Astrocyte (in vitro differentiated cells and primary cell): ENCODE results near the gene AGAP5.

ENCODE experiments used
- EZH2 ChIP-seq: IDR thresholded peaks from 2 replicates; pipeline ENCODE4 v1.6.1; 2012; ENCODE audit warnings: mild to moderate bottlenecking, low read length, inconsistent platforms; ENCODE audit not compliant: insufficient read depth
- TF ChIP-seq, protein P1 (sequence below): IDR thresholded peaks from 2 replicates; pipeline ENCODE4 v1.5.1; 2011; ENCODE audit warnings: low read depth, mild to moderate bottlenecking, inconsistent platforms, low read length, moderate library complexity; ENCODE audit not compliant: insufficient read depth

DNA sequence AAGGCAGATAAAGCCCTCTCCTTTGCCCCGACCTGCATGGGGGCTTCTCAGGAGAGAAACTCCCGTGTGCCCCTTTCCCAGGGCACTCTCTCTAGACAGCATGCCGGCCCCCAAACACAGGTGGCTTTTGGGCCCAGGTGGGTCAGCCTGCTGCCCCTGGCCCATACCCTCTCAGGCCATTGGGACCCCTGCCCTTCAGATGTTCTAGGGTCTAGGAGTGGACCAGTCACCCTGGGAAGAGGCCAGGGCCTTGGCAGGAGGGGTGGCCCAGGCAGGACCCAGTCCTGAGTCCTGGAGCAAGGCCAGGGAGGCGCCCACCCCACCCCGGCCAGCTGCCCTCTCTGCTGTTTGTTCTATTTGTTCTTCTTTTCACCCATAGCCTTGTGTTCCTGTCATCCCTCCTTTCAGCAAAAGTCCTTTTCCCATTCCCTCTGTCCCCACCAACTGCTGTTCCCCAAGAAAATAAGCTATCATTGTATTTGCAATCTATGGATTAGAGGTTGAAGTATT, 36.9 kb upstream of the AGAP5 start:
- TF ChIP-seq, protein P1, sequence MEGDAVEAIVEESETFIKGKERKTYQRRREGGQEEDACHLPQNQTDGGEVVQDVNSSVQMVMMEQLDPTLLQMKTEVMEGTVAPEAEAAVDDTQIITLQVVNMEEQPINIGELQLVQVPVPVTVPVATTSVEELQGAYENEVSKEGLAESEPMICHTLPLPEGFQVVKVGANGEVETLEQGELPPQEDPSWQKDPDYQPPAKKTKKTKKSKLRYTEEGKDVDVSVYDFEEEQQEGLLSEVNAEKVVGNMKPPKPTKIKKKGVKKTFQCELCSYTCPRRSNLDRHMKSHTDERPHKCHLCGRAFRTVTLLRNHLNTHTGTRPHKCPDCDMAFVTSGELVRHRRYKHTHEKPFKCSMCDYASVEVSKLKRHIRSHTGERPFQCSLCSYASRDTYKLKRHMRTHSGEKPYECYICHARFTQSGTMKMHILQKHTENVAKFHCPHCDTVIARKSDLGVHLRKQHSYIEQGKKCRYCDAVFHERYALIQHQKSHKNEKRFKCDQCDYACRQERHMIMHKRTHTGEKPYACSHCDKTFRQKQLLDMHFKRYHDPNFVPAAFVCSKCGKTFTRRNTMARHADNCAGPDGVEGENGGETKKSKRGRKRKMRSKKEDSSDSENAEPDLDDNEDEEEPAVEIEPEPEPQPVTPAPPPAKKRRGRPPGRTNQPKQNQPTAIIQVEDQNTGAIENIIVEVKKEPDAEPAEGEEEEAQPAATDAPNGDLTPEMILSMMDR, result no peak
- TF ChIP-seq EZH2, result no peak
